ENCODE results near the gene THAP7.

Gene THAP7

GRCh38 chr22:20966883-20967696 is 34.8 kb downstream of the THAP7 start, which contains the start of gene AIFM3:
TSS of gene AIFM3 (plus strand) at chr22:20967255. CDS start at chr22:20967945, 690 bp downstream.
- peaks cover 6% of the 10 kb centered on the region for H3K4me1 ChIP-seq (ENCODE audit: control insufficient read depth, insufficient read depth, low read length)
- no peak for DNase-seq (ENCODE audit: low read depth, low spot score)
- no peak within 1 kb of the TSS for H3K4me3 ChIP-seq (ENCODE audit: low read length)
- no CpG with 5 or more reads among the region's 22 CpGs for WGBS (ENCODE audit: insufficient coverage, insufficient read length)
- H3K27ac ChIP-seq (ENCODE audit: low read length): no peak within 1 kb of the TSS
- peaks cover 35% of the 10 kb centered on the region for H3K27me3 ChIP-seq (ENCODE audit: control insufficient read depth, insufficient read depth, low read length)
- H3K36me3 ChIP-seq (ENCODE audit: control insufficient read depth, insufficient read depth, low read length): no peaks in the 10 kb centered on the region
- H3K9me3 ChIP-seq (ENCODE audit: control insufficient read depth, insufficient read depth, low read length): no peaks in the 10 kb centered on the region

- peaks cover 35% of the 10 kb centered on the region for H3K27me3 ChIP-seq (ENCODE audit: control insufficient read depth, insufficient read depth, low read length)
- WGBS (ENCODE audit: insufficient coverage, insufficient read length): no CpG with 5 or more reads among the region's 13 CpGs
- H3K9me3 ChIP-seq (ENCODE audit: control insufficient read depth, insufficient read depth, low read length): no peaks in the 10 kb centered on the region
- no peak overlapping the region for H3K4me3 ChIP-seq (ENCODE audit: low read length)
- no peak for DNase-seq (ENCODE audit: low read depth, low spot score)
- H3K4me1 ChIP-seq (ENCODE audit: control insufficient read depth, insufficient read depth, low read length): peaks cover 4% of the 10 kb centered on the region
- no peaks in the 10 kb centered on the region for H3K36me3 ChIP-seq (ENCODE audit: control insufficient read depth, insufficient read depth, low read length)
- H3K27ac ChIP-seq (ENCODE audit: low read length): no peak overlapping the region
Measured at GRCh38 chr22:20965888-20966855, 35.7 kb downstream of the THAP7 start.

GRCh38 chr22:20965104-20965887 is 36.6 kb downstream of the THAP7 start:
- peaks cover 4% of the 10 kb centered on the region; the same call in 1 of the 2 replicates for H3K4me1 ChIP-seq (ENCODE audit: control insufficient read depth, insufficient read depth, low read length)
- H3K9me3 ChIP-seq (ENCODE audit: control insufficient read depth, insufficient read depth, low read length): no peaks in the 10 kb centered on the region
- H3K36me3 ChIP-seq (ENCODE audit: control insufficient read depth, insufficient read depth, low read length): no peaks in the 10 kb centered on the region
- WGBS (ENCODE audit: insufficient coverage, insufficient read length): no CpG with 5 or more reads among the region's 65 CpGs
- H3K27ac ChIP-seq (ENCODE audit: low read length): no peak overlapping the region
- H3K4me3 ChIP-seq (ENCODE audit: low read length): peak overlapping the region; percentile 15; the same call in 1 of the 2 replicates
- no peak for DNase-seq (ENCODE audit: low read depth, low spot score)
- peaks cover 35% of the 10 kb centered on the region for H3K27me3 ChIP-seq (ENCODE audit: control insufficient read depth, insufficient read depth, low read length)

DNA sequence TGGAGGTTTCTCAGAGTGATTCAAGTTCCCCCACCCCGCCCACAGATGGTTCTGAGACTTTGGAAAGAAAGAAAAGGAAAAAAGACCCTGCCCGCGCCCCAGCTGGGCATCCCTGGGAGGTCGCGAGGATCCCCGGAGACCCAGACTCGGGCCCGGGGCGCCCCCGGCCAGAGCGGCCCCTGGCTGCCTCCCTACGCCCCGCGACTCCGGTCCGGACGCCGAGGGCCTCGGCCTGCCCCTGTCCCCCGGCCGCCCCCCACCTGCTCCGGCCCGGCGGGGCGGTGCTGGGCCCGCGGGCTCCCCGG is 37.2 kb downstream of the THAP7 start:
- Histone ChIP-seq H3K36me3 (ENCODE audit: control insufficient read depth, insufficient read depth, low read length) (no peaks in the 10 kb centered on the region), H3K9me3 (ENCODE audit: control insufficient read depth, insufficient read depth, low read length) (no peaks in the 10 kb centered on the region), H3K4me3 (ENCODE audit: low read length) (no peak overlapping the region), H3K4me1 (ENCODE audit: control insufficient read depth, insufficient read depth, low read length) (peaks cover 4% of the 10 kb centered on the region; the same call in 1 of the 2 replicates), H3K27me3 (ENCODE audit: control insufficient read depth, insufficient read depth, low read length) (peaks cover 35% of the 10 kb centered on the region), H3K27ac (ENCODE audit: low read length) (no peak overlapping the region)
- no CpG with 5 or more reads among the region's 28 CpGs for WGBS (ENCODE audit: insufficient coverage, insufficient read length)
- DNase-seq (ENCODE audit: low read depth, low spot score): no peak

DNA sequence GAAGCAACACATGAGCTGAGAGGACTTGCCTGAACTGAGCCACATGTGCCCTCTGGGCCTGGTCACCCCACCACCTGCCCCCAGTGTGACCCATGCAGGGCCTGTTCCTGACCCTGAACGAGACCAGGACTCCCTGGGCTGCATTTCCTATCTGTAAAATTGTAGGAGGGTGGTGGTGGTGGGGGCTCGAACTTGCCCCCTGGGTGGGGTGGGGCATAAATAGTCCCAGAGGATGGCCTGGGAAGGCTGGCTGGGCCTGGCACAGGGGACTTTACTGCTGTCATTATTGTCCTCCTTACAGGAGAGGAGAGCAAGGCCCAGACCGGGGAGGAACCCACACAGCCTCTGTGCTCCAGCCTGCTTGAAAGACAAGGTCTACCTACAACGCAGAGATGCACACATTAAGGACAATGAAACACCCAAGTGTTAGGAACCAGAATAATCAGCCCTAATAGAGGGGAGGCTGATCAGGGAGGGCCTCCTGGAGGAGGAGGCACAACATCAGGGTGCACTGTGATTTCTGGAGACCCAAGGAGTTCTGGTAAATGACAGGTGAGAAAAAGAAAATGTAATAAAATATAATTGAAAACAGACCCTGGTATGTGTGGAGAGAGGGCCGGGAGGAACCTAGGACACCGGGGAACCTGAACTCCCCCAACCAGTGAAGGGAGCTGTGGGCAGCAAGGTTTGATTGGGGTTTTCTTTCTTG is 37.7 kb downstream of the THAP7 start:
- H3K4me3 ChIP-seq (ENCODE audit: low read length): no peak overlapping the region
- H3K4me1 ChIP-seq (ENCODE audit: control insufficient read depth, insufficient read depth, low read length): peaks cover 4% of the 10 kb centered on the region; the same call in 1 of the 2 replicates
- H3K9me3 ChIP-seq (ENCODE audit: control insufficient read depth, insufficient read depth, low read length): no peaks in the 10 kb centered on the region
- WGBS (ENCODE audit: insufficient coverage, insufficient read length): no CpG with 5 or more reads among the region's 6 CpGs
- no peak for DNase-seq (ENCODE audit: low read depth, low spot score)
- peaks cover 35% of the 10 kb centered on the region for H3K27me3 ChIP-seq (ENCODE audit: control insufficient read depth, insufficient read depth, low read length)
- H3K27ac ChIP-seq (ENCODE audit: low read length): no peak overlapping the region
- no peaks in the 10 kb centered on the region for H3K36me3 ChIP-seq (ENCODE audit: control insufficient read depth, insufficient read depth, low read length)

DNA sequence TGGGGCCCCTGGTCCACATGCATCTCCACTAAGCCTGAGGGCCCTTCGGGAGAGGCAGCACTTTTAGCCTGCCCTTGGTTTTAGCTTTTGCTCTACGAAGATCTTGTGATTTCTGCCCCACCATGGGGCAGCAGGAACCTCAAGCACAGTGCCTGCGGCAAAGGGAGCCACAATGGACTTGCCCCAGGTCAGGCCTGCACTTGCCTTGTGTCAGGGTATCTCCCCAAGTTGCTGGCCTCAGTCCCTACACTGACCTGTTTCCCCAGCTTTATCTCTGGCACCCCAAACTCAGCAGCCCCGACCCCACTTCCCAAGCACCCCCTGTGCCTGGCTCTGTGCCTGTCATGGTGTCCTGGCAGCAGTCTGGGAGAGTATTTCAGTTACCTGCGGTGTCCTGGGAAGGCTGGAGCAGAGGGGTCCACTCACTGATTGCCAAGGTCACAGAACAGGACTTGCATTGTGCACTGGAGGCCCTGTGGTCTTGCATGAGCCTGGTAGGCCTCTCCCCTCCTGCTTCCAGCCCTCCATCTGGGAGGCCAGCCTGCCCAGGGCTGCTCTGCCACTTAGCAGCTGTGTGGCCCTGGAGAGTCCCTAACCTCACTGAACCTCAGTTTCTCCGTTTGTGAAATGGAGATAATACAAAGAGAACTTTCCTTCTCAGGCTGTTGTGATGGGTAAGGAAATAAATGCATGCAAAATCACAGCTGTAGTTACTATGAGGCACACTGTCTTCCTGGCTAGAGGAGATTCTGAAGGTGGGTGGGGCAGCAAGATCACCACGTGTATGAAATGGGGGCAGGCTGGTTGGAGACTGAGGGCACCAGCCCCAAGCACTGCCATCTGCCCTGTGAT is 38.5 kb downstream of the THAP7 start:
- H3K27ac ChIP-seq (ENCODE audit: low read length): no peak overlapping the region
- H3K27me3 ChIP-seq (ENCODE audit: control insufficient read depth, insufficient read depth, low read length): peaks cover 33% of the 10 kb centered on the region
- H3K36me3 ChIP-seq (ENCODE audit: control insufficient read depth, insufficient read depth, low read length): no peaks in the 10 kb centered on the region
- DNase-seq (ENCODE audit: low read depth, low spot score): no peak
- WGBS (ENCODE audit: insufficient coverage, insufficient read length): no CpG with 5 or more reads among the region's 7 CpGs
- peaks cover 4% of the 10 kb centered on the region; the same call in 1 of the 2 replicates for H3K4me1 ChIP-seq (ENCODE audit: control insufficient read depth, insufficient read depth, low read length)
- H3K4me3 ChIP-seq (ENCODE audit: low read length): no peak overlapping the region
- H3K9me3 ChIP-seq (ENCODE audit: control insufficient read depth, insufficient read depth, low read length): no peaks in the 10 kb centered on the region

GRCh38 chr22:20962491-20962945 is 39.4 kb downstream of the THAP7 start:
- Histone ChIP-seq H3K4me3 (ENCODE audit: low read length) (no peak overlapping the region), H3K27ac (ENCODE audit: low read length) (no peak overlapping the region), H3K36me3 (ENCODE audit: control insufficient read depth, insufficient read depth, low read length) (no peaks in the 10 kb centered on the region), H3K27me3 (ENCODE audit: control insufficient read depth, insufficient read depth, low read length) (peaks cover 31% of the 10 kb centered on the region), H3K4me1 (ENCODE audit: control insufficient read depth, insufficient read depth, low read length) (0 out of 2 replicates have a peak, but pooled peaks cover under 1% of the 10 kb centered on the region), H3K9me3 (ENCODE audit: control insufficient read depth, insufficient read depth, low read length) (no peaks in the 10 kb centered on the region)
- no CpG with 5 or more reads among the region's 6 CpGs for WGBS (ENCODE audit: insufficient coverage, insufficient read length)
- no peak for DNase-seq (ENCODE audit: low read depth, low spot score)

DNA sequence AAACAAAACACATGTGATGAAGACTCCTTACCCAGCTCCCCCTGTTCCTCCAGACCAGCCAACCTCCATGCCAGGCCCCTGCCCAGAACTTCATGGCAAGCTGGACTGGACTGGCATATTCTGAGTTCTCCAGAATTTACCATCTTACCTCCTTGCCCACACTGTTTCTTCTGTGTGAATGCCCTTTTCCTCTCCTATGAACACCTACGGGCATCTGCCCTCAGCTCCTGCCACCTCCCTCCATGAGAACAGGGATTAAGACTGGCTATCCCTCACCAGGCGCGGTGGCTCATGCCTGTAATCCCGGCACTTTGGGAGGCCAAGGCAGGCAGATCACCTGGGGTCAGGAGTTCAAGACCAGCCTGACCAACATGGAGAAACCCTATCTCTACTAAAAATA is 41.3 kb downstream of the THAP7 start:
- no peaks in the 10 kb centered on the region for H3K9me3 ChIP-seq (ENCODE audit: control insufficient read depth, insufficient read depth, low read length)
- no peak overlapping the region for H3K4me3 ChIP-seq (ENCODE audit: low read length)
- WGBS (ENCODE audit: insufficient coverage, insufficient read length): no CpG with 5 or more reads among the region's 4 CpGs
- H3K27me3 ChIP-seq (ENCODE audit: control insufficient read depth, insufficient read depth, low read length): peaks cover 18% of the 10 kb centered on the region
- H3K27ac ChIP-seq (ENCODE audit: low read length): no peak overlapping the region
- DNase-seq (ENCODE audit: low read depth, low spot score): no peak
- no peaks in the 10 kb centered on the region for H3K36me3 ChIP-seq (ENCODE audit: control insufficient read depth, insufficient read depth, low read length)
- H3K4me1 ChIP-seq (ENCODE audit: control insufficient read depth, insufficient read depth, low read length): peaks cover 3% of the 10 kb centered on the region; the same call in 1 of the 2 replicates
